Loucy (cell line): ENCODE measurements around the gene MYO3B.

Source experiments
- H2AFZ ChIP-seq: fragments of 200-600 bp; sonication (generic); 2 replicates; pipeline ENCODE4 v1.6.0; 2016; ENCODE audit warnings: antibody characterized with exemption, mild to moderate bottlenecking, low read length, moderate library complexity
- H3F3A ChIP-seq: fragments of 200-600 bp; 2 replicates; pipeline ENCODE4 v1.6.0; 2016; ENCODE audit warnings: antibody characterized with exemption, low read depth, mild to moderate bottlenecking
- H3K27me3 ChIP-seq: fragments of 200-600 bp; sonication (generic); 2 replicates; pipeline ENCODE4 v1.6.1; 2014; ENCODE audit warnings: low read length, mild to moderate bottlenecking; ENCODE audit not compliant: insufficient read depth, poor library complexity, severe bottlenecking
- H3K36me3 ChIP-seq: fragments of 200-600 bp; sonication (generic); 2 replicates; pipeline ENCODE4 v1.6.1; 2016; ENCODE audit warnings: low read length; ENCODE audit not compliant: insufficient read depth
- H3K4me1 ChIP-seq: fragments of 200-600 bp; sonication (generic); 2 replicates; pipeline ENCODE4 v1.5.1; 2014; ENCODE audit warnings: low read length, mild to moderate bottlenecking; ENCODE audit not compliant: insufficient read depth, poor library complexity, severe bottlenecking
- H3K4me2 ChIP-seq: fragments of 200-600 bp; sonication (generic); 2 replicates; pipeline ENCODE4 v1.6.0; 2014; ENCODE audit warnings: antibody characterized with exemption, low read length, low read depth, mild to moderate bottlenecking; ENCODE audit not compliant: poor library complexity, severe bottlenecking
- H3K4me3 ChIP-seq: fragments of 200-600 bp; sonication (generic); 2 replicates; pipeline ENCODE4 v1.5.1; 2014; ENCODE audit warnings: low read length, mild to moderate bottlenecking, mixed read lengths; ENCODE audit not compliant: poor library complexity, severe bottlenecking
- H3K79me2 ChIP-seq: fragments of 200-600 bp; sonication (generic); 2 replicates; pipeline ENCODE4 v1.6.1; 2014; ENCODE audit warnings: low read length; ENCODE audit not compliant: insufficient read depth
- H3K9ac ChIP-seq: fragments of 200-600 bp; sonication (generic); 2 replicates; pipeline ENCODE4 v1.6.0; 2014; ENCODE audit warnings: mild to moderate bottlenecking, low read depth, low read length, moderate library complexity; ENCODE audit not compliant: poor library complexity, severe bottlenecking
- H3K9me2 ChIP-seq: fragments of 200-600 bp; sonication (generic); replicated peaks from 2 replicates; pipeline ENCODE4 v1.6.1; 2016; ENCODE audit warnings: low read depth, low read length, mixed read lengths
- H3K9me3 ChIP-seq: fragments of 200-600 bp; sonication (generic); 2 replicates; pipeline ENCODE4 v1.6.1; 2014; ENCODE audit warnings: mild to moderate bottlenecking, antibody characterized with exemption, low read length, low read depth; ENCODE audit not compliant: insufficient read depth
- H4K20me1 ChIP-seq: fragments of 200-600 bp; sonication (generic); 2 replicates; pipeline ENCODE4 v1.6.0; 2014; ENCODE audit warnings: antibody characterized with exemption, low read length, mild to moderate bottlenecking; ENCODE audit not compliant: insufficient read depth, poor library complexity, severe bottlenecking
- CTCF ChIP-seq: fragments of 200-600 bp; sonication (generic); conservative IDR thresholded peaks from 2 replicates; pipeline ENCODE4 v1.5.1; 2014; ENCODE audit warnings: mild to moderate bottlenecking, antibody characterized with exemption, low read length
- EZH2phosphoT487 ChIP-seq: fragments of 200-600 bp; IDR thresholded peaks from 2 replicates; pipeline ENCODE4 v1.6.1; 2018; ENCODE audit warnings: antibody characterized with exemption, mild to moderate bottlenecking, moderate library complexity, borderline replicate concordance

The MYO3B gene

GRCh38 chr2:170196963-170197362 is 19.0 kb downstream of the MYO3B start:
- H3K4me3 ChIP-seq = no peak overlapping the region
- no peaks in the 10 kb centered on the region for H3K27me3 ChIP-seq

GRCh38 chr2:170201275-170201674 is 23.3 kb downstream of the MYO3B start:
- no peaks in the 10 kb centered on the region for H3K36me3 ChIP-seq
- H4K20me1 ChIP-seq = no peaks in the 10 kb centered on the region
- H3K27me3 ChIP-seq = no peaks in the 10 kb centered on the region
- H3K4me1 ChIP-seq = no peaks in the 10 kb centered on the region
- H2AFZ ChIP-seq = no peak overlapping the region
- H3K9ac ChIP-seq = no peak overlapping the region
- no peaks in the 10 kb centered on the region for H3K9me3 ChIP-seq
- no peaks in the 10 kb centered on the region for H3K79me2 ChIP-seq
- TF ChIP-seq CTCF = no peak
- no peak for TF ChIP-seq EZH2phosphoT487
- H3F3A ChIP-seq = no peaks in the 10 kb centered on the region
- H3K9me2 ChIP-seq = no peaks in the 10 kb centered on the region
- no peak overlapping the region for H3K4me3 ChIP-seq
- no peak overlapping the region for H3K4me2 ChIP-seq

More at GRCh38 chr2:170196963-170197362, 19.0 kb downstream of the MYO3B start:
- Histone ChIP-seq H3K4me1 (no peaks in the 10 kb centered on the region), H3K9me3 (no peaks in the 10 kb centered on the region), H3F3A (no peaks in the 10 kb centered on the region), H3K79me2 (no peaks in the 10 kb centered on the region), H3K36me3 (no peaks in the 10 kb centered on the region), H3K9ac (no peak overlapping the region), H3K4me2 (no peak overlapping the region), H4K20me1 (no peaks in the 10 kb centered on the region), H3K9me2 (no peaks in the 10 kb centered on the region), H2AFZ (no peak overlapping the region)
- TF ChIP-seq EZH2phosphoT487 = no peak
- TF ChIP-seq CTCF = no peak

- no peak overlapping the region for H3K4me3 ChIP-seq
- H3K4me1 ChIP-seq = no peaks in the 10 kb centered on the region
- H3K27me3 ChIP-seq = no peaks in the 10 kb centered on the region
- no peak overlapping the region for H2AFZ ChIP-seq
- no peaks in the 10 kb centered on the region for H3K9me3 ChIP-seq
- no peaks in the 10 kb centered on the region for H3K79me2 ChIP-seq
- H3F3A ChIP-seq = no peaks in the 10 kb centered on the region
- H4K20me1 ChIP-seq = no peaks in the 10 kb centered on the region
- H3K9ac ChIP-seq = no peak overlapping the region
- TF ChIP-seq CTCF = no peak
- no peak for TF ChIP-seq EZH2phosphoT487
- H3K36me3 ChIP-seq = no peaks in the 10 kb centered on the region
- no peaks in the 10 kb centered on the region for H3K9me2 ChIP-seq
- H3K4me2 ChIP-seq = no peak overlapping the region
Measured at GRCh38 chr2:170201734-170202393, 23.9 kb downstream of the MYO3B start.
